Esophagus squamous epithelium (tissue), 4 donors: ENCODE data around the gene BTBD8.

Experiments used
- POLR2A ChIP-seq, 4 donors: fragments of 450-650 bp; IDR thresholded peaks; one replicate each; pipeline ENCODE4 v1.6.1; 2017; ENCODE audit warnings: antibody characterized with exemption in 4 of 4, mild to moderate bottlenecking in 4 of 4, moderate library complexity in 3 of 4
- TF ChIP-seq, protein P1 (sequence below), 6 experiments: fragments of 450-650 bp in 4 of 6; fragments of 200-600 bp in 2 of 6; sonication (generic) in 2 of 6; IDR thresholded peaks; one replicate each; pipeline ENCODE4 v1.5.1; 2016 to 2019; ENCODE audit warnings: antibody characterized with exemption in 6 of 6, mild to moderate bottlenecking in 4 of 6, moderate library complexity in 4 of 6

- no peak for TF ChIP-seq POLR2A (IDR thresholded peaks at IDR 0.05)
- TF ChIP-seq, protein P1, sequence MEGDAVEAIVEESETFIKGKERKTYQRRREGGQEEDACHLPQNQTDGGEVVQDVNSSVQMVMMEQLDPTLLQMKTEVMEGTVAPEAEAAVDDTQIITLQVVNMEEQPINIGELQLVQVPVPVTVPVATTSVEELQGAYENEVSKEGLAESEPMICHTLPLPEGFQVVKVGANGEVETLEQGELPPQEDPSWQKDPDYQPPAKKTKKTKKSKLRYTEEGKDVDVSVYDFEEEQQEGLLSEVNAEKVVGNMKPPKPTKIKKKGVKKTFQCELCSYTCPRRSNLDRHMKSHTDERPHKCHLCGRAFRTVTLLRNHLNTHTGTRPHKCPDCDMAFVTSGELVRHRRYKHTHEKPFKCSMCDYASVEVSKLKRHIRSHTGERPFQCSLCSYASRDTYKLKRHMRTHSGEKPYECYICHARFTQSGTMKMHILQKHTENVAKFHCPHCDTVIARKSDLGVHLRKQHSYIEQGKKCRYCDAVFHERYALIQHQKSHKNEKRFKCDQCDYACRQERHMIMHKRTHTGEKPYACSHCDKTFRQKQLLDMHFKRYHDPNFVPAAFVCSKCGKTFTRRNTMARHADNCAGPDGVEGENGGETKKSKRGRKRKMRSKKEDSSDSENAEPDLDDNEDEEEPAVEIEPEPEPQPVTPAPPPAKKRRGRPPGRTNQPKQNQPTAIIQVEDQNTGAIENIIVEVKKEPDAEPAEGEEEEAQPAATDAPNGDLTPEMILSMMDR (IDR thresholded peaks at IDR 0.05), result no peak
Observed at GRCh38 chr1:92191726-92192125, 111.6 kb downstream of the BTBD8 start.
